HG03354 (cell line): ENCODE results near the gene KIF1B.
"Not testable (repeated sequence)": the region's sequence is repeated elsewhere in the genome, so short reads cannot be mapped to it uniquely, and the experiment has no call there.

Experiments
- ATAC-seq: cut with Tn5 transposase; IDR thresholded peaks from one replicate; pipeline ENCODE4 v1.9.1; 2021; ENCODE audit warnings: mild to moderate bottlenecking; ENCODE audit not compliant: unreplicated experiment, poor library complexity, severe bottlenecking

Gene KIF1B

DNA sequence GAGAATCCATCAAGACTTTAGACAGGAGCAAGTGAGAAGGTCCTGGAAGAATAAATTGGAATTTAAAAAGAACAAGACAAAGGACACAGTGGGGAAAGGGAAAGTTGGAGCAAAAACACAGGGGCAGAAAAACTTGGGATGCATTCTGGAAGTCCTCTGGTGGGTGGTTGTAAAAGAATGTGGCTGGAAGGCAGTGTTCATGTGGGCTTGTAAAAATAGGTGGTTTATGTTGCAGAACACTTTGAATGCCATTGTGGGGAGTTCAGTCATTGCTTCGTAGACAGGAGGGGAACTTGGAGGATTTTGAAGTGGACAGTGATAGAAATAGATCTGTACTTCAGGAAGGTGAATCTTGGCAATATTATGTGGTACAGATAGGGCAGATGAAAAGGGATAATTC, 15.2 kb downstream of the KIF1B start:
- ATAC-seq, result no peak

- no peak for ATAC-seq
These were observed 18.2 kb downstream of the KIF1B start for GRCh38 chr1:10228528-10228927.

- no peak for ATAC-seq
These were observed 19.5 kb downstream of the KIF1B start for GRCh38 chr1:10229903-10230302.

DNA sequence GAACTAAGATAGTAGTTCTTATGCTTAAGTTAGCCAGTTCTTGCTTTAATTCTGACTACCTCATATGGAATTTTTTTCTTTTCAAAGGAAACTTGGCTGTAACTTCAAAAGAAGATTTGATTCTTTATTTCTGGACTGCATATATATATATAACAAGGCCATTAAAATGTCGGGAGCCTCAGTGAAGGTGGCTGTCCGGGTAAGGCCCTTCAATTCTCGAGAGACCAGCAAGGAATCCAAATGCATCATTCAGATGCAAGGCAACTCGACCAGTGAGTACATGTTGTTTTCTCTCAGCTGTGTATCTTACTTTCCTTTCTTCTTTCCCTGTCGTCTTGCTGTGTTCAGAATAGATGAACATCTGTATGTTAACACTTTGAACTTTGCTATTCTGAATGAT, 21.8 kb downstream of the KIF1B start:
- no peak for ATAC-seq

DNA sequence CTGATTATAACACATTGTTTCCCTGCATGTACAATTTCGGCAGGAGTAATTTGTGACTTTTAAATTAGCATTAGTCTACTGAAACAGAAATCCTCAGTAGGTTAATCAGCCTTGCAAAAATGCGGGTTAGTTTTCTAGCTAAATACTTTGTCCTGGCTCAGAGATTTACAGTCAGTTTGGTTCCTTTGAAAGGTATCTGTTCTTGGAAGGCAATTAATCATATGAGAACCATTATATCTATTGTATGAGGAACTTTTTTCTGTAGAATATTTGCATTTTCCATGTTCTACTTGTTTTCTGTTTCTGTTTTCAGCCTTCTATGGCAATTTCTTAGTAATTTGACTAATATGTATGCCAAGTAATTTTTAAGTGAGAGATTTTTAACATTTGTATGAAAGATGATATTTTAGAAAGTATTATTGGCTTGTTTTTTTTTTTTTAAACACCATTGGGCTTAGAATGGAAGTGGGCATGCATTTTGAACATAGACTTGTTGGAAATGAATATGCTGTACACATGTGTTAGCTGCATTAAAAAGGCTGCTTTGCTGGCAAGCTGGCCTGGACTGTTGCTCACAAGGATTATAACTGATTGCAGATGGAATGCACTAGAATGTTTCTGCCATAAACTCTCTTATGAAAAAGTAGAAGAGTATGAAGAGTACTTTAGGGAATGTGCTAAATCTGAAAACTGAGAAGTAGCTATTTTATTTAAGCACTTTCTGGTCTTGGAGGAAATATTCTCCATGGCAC, 26.2 kb downstream of the KIF1B start:
- ATAC-seq, result no peak

GRCh38 chr1:10237157-10237539, 26.8 kb downstream of the KIF1B start:
- ATAC-seq, result no peak

- ATAC-seq, result no peak
These were observed 31.8 kb downstream of the KIF1B start for GRCh38 chr1:10242135-10242534.

DNA sequence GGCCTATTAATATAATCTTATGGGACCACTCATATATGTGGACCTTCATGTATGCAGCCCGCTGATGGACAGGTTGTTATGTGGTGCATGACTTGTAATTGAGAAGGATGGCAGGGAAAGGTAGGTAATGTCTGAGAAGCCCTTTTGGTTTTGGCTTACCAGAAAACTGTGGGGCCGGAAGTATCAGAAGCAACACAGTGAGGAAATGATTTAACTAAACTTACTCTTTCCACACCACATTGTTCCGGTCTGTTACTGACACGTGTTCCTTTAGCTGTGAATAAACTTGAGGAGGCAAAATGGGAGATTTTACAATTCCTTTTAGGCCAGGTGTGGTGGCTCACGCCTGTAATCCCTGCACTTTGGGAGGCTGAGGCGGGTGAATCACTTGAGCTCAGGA, 32.4 kb downstream of the KIF1B start:
- no peak for ATAC-seq

GRCh38 chr1:10245674-10246073, 35.3 kb downstream of the KIF1B start:
- no peak for ATAC-seq

GRCh38 chr1:10249808-10250457, 39.6 kb downstream of the KIF1B start:
- ATAC-seq, result no peak

DNA sequence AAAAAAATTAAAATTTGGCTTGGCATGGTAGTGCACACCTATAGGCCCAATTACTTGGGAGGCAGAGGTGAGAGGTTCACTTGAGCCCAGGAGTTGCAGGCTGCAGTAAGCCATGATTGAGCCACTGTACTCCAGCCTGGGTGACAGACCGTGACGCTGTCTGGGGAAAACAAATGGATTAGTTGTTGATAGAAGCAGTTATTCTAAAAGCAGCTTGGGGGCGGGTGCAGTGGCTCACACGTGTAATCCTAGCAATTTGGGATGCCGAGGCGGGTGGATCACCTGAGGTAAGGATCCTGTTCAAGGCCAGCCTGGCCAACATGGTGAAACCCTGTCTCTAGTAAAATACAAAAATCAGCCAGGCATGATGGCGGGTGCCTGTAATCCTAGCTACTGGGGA, 40.3 kb downstream of the KIF1B start:
- ATAC-seq, result no peak

DNA sequence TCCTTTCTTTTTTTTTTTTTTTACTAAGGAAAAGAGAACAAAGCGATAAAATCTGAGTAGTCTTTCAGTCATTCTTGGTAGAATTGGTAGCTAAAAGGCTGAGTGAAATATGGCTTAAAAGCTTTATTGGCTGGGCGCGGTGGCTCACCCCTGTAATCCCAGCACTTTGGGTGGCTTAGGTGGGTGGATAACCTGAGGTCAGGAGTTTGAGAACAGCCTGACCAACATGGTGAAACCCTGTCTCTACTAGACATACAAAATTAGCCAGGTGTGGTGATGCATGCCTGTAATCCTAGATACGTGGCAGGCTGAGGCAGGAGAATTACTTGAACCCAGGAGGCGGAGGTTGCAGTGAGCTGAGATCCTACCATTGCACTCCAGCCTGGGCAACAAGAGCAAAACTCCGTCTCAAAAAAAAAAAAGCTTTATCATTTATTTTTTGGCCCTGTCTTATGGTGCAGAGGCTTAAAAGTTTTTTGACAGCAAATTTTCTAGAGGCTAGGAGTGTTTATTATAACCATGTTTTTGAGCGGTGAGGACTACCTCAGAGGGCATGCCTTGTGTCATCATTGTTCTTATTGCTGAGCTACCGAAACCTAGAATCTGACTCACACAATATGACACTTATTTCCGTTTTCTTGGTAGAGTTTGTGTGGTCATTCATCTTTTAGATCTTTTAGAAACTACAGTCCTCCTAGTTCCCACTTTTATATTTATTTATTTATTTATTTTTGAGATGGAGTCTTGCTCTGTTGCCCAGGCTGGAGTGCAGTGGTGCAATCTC, 41.1 kb downstream of the KIF1B start:
- ATAC-seq, result not testable (repeated sequence)

- ATAC-seq, result no peak
These were observed 42.1 kb downstream of the KIF1B start for GRCh38 chr1:10252508-10252907.

DNA sequence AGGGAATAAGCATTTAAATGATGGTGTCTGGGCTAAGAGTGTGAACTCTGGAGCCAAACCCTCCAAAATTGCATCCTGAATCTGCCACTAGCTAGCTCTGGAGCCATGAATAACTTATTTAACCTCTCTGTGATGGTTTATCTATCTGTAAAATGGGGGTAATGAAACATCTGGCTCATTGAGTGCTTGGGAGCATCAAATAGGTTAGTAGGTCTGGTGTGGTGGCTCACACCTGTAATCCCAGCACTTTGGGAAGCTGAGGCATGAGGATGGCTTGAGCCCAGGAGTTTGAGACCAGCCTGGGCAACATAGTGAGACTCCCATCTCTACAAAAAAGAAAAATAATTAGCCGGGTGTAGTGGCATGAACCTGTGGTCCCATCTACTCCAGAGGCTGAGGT, 42.8 kb downstream of the KIF1B start:
- no peak for ATAC-seq

DNA sequence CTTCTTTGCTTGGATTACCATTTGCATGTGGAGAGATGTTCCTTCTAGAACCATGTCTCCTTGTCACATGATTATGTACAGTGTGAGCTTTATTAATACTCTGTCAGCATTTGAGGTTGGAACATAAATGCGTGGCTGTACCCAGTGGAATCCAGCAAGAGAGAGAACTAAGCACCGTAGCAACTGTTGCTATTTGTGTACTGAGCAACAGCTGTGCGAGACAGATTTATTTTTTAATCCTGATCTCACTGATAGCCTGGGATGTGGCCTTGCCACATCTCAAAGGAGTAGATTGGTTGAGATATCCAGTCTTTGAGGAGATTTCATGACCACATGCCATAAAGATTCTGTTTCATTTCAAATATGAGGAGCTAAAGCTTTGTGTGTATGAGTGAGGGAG, 43.4 kb downstream of the KIF1B start:
- ATAC-seq, result no peak

DNA sequence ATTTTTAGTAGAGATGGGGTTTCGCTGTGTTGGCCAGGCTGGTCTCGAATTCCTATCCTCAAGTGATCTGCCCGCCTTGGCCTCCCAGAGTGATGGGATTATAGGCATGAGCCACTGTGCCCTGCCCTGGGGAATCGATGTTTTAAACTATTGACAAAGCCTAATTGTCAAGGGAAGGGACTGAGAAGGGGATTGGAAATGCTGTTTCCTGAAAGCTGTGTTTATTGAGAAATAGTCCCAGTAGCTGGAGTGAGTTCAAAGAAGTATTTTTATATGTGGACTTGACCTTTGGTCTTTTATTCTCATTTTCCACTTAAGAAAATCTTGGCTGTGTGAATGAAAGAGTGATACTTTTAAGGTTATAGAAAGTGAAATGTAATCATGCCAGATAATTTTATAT, 47.5 kb downstream of the KIF1B start:
- ATAC-seq, result no peak

DNA sequence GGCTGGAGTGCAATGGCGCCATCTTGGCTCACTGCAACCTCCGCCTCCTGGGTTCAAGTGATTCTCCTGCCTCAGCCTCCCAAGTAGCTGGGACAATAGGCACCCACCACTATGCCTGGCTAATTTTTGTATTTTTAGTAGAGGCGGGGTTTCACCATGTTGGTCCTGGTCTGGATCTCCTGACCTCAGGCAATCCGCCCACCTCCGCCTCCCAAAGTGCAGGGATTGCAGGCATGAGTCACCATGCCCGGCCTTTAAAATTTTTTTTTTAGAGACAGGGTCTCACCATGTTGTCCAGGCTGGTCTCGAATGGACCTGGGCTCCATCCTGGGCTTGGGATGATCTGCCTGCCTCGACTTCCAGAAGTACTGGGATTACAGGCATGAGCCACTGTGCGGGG, 49.2 kb downstream of the KIF1B start:
- ATAC-seq, result not testable (repeated sequence)

DNA sequence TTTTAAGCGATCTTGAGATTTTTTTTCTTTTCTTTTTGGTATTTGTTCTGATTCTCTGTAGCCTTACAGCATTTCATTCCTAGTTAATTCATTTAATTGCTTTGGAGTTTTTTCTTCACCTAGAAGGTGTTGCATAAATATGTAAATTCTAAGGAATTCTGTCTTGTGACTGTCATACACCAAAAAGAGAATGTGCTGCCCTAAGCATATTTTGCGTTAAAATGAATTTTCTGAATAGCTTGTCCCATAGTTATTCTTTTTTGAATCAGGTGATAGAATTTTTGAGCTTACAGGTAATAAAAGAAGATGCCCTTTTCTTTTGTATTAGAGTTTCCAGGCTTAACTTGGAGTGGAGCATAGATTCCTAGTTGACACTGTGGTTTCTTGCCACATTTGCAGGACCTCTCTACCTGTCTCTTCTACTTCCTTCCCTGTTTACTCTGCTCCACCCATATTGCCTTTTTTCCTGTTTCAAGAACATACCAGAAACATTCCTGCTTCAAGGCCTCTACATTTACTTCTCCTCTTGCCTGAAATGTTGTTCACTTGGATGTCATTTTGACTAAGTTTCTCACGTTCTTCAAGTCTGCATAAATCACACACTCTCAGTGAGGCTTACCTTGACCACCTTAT, 53.2 kb downstream of the KIF1B start:
- no peak for ATAC-seq

GRCh38 chr1:10265027-10265426, 54.7 kb downstream of the KIF1B start:
- no peak for ATAC-seq

DNA sequence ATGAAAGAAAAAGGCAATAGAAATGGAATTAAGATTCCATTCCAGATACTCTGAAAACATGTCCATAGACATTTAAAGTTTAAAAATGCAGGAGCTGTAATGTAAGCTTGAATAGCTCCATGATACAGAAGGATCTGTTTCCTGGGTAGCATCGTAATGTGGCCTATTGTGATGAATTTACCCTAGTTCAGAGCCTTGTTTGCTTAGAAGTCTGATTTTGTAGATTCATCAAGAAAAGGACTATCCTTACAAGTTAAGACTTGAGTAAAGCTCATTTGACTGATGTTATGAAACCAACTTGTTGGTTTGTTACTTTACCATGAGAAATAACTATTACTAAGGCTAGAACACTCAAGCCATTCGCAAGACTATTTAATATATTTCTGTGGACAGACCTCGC, 55.5 kb downstream of the KIF1B start:
- ATAC-seq, result no peak
